GM12878 (cell line): ENCODE results near the gene ARHGAP45. TPM values are rescaled to one million over a fixed set of nuclear protein-coding genes. Genes with fewer than 3 reads are reported as not detected.
A peak's percentile ranks its signal among the peaks of the same experiment; 100 is the strongest.

ENCODE experiments used
- BHLHE40 ChIP-seq, 2 experiments: fragments of 450-650 bp in 1 of 2; IDR thresholded peaks; 2 replicates each; pipeline ENCODE4 v1.6.1; 2011 to 2017; ENCODE audit warnings: low read depth in 2 of 2, borderline replicate concordance in 1 of 2, improper control_type of control experiment in 1 of 2, low read length in 1 of 2, mild to moderate bottlenecking in 1 of 2
- CREB1 ChIP-seq: IDR thresholded peaks from 2 replicates; pipeline ENCODE4 v1.6.1; 2012; ENCODE audit warnings: low read depth, mild to moderate bottlenecking, inconsistent platforms
- CREM ChIP-seq: IDR thresholded peaks from 2 replicates; pipeline ENCODE4 v1.6.1; 2014; ENCODE audit warnings: antibody characterized with exemption, low read depth
- CUX1 ChIP-seq: IDR thresholded peaks from 2 replicates; pipeline ENCODE4 v1.6.1; 2012; ENCODE audit warnings: improper control_type of control experiment, low read depth, low read length; ENCODE audit not compliant: insufficient replicate concordance
- ELK1 ChIP-seq: IDR thresholded peaks from 2 replicates; pipeline ENCODE4 v1.6.1; 2012; ENCODE audit warnings: low read depth, low read length, improper control_type of control experiment
- NFYA ChIP-seq: IDR thresholded peaks from 2 replicates; pipeline ENCODE4 v1.6.1; 2011; ENCODE audit warnings: low read depth, mild to moderate bottlenecking, low read length, improper control_type of control experiment, borderline replicate concordance
- PAX5 ChIP-seq: IDR thresholded peaks from 2 replicates; pipeline ENCODE4 v1.6.1; 2011; ENCODE audit warnings: low read depth, low read length, borderline replicate concordance
- PBX3 ChIP-seq: IDR thresholded peaks from 2 replicates; pipeline ENCODE4 v1.6.1; 2011; ENCODE audit warnings: mild to moderate bottlenecking, low read depth, low read length, moderate library complexity; ENCODE audit not compliant: insufficient replicate concordance
- POLR2AphosphoS5 ChIP-seq: IDR thresholded peaks from 2 replicates; pipeline ENCODE4 v1.6.1; 2011; ENCODE audit warnings: mild to moderate bottlenecking, low read length, inconsistent platforms
- RCOR1 ChIP-seq: conservative IDR thresholded peaks from 2 replicates; pipeline ENCODE4 v1.6.1; 2012; ENCODE audit warnings: low read depth, low read length, improper control_type of control experiment
- REST ChIP-seq: IDR thresholded peaks from 2 replicates; pipeline ENCODE4 v1.6.1; 2012; ENCODE audit warnings: mild to moderate bottlenecking, low read depth, low read length
- SIX5 ChIP-seq: IDR thresholded peaks from 2 replicates; pipeline ENCODE4 v1.6.1; 2011; ENCODE audit warnings: mild to moderate bottlenecking, low read depth, low read length, moderate library complexity; ENCODE audit not compliant: severe bottlenecking
- SMARCA5 ChIP-seq: fragments of 450-650 bp; IDR thresholded peaks from 2 replicates; pipeline ENCODE4 v1.6.1; 2017; ENCODE audit warnings: mild to moderate bottlenecking
- SP1 ChIP-seq: IDR thresholded peaks from one replicate; pipeline ENCODE4 v1.6.1; 2011; ENCODE audit warnings: low read depth, low read length
- TBL1XR1 ChIP-seq: IDR thresholded peaks from 2 replicates; pipeline ENCODE4 v1.6.1; 2012; ENCODE audit warnings: low read depth, low read length, improper control_type of control experiment
- YY1 ChIP-seq: IDR thresholded peaks from 2 replicates; pipeline ENCODE4 v1.6.1; 2011; ENCODE audit warnings: low read depth, mild to moderate bottlenecking, low read length
- ZBED1 ChIP-seq: IDR thresholded peaks from 2 replicates; pipeline ENCODE4 v1.6.1; 2016; ENCODE audit warnings: borderline replicate concordance
- polyA plus RNA-seq, 11 experiments: library from polyadenylated mRNA; depleted of rRNA in 4 of 11; unstranded in 6 of 11; stranded (reverse) in 5 of 11; fragments of >200 nt; fragmentation: Nextera tagmentation in 4 of 11; fragmentation: Illumina TruSeq in 1 of 11; extraction: Ambion mirVana in 4 of 11; extraction: Trizol in 1 of 11; gene quantifications; 1 replicate in 1 of 11; 2 replicates in 10 of 11; pipeline versions ENCODE4 v1.2.1 to v1.2.3, GENCODE V29; 2011 to 2016; ENCODE audit warnings: inconsistent platforms in 2 of 11, missing spikeins in 2 of 11, low read depth in 1 of 11
- total RNA-seq, 4 experiments: library from RNA; depleted of rRNA in 3 of 4; stranded (reverse); fragments of >200 nt in 3 of 4; fragmentation: Illumina TruSeq in 1 of 4; extraction: Trizol in 1 of 4; gene quantifications; 2 replicates each; pipeline versions ENCODE4 v1.2.1 to v1.2.3, GENCODE V29; 2013 to 2021

ARHGAP45 gene
- total and polyA plus RNA-seq, 10 of the 15 experiments (the other 5 are each of a cell fraction or from before 2014, with no cell fraction given): 1.4 to 151 (median 59.9) TPM

DNA sequence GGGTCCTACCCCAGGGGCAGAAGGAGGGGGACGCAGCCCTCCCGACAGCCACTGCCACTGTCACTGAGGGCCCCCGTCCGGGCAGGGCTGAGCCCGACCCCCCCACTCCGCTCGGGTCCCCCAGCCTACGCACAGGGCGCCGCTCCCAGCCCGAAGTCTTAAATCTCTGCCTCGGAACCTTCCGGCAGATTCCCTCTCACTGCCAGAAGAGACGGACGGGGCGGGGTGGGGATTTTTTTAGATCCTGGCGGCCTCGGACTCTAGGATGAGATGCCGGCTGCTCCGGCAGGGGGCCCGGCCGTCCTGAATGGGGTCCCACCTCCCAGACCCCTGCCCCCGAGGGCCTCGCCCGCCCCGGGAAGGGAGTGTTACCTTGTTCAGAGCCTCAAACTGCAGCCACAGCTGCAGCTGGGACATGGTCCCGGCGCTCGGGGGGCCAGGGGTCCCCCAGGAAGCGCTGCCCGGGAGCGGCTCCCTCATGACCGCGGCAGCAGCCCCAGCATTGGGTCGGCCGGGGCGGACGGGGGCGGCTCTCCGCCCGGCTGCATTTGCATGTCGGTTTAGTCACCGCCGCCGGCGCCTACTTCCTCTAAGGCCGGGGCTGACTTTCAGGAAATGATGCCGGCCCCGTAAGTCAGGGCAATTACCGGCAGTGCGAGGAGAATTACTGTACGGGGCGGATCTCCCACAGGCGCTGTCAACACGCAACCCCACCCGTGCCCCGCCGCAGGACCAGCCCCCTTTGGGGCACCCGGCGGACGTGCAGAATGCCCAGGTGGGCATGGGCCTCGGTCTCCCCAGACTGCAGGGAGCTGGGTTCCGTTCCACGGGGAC lies 65.0 kb downstream of the ARHGAP45 start (continued):
- TF ChIP-seq CREM: peak; percentile 43; the same call in 1 of the 2 replicates
- TF ChIP-seq PAX5: no peak
- TF ChIP-seq BHLHE40 (IDR thresholded peaks at IDR 0.05; ENCODE audit: borderline replicate concordance in 1 of 2, low read depth in 2 of 2, low read length in 1 of 2): peak; percentile 49 to 65; a peak in 3 of 4 replicates
- TF ChIP-seq POLR2AphosphoS5: no peak
- peak; percentile 41; the same call in 1 of the 2 replicates for TF ChIP-seq ELK1
- no peak for TF ChIP-seq REST
- no peak for TF ChIP-seq NFYA
- TF ChIP-seq ZBED1: no peak
- no peak for TF ChIP-seq PBX3
- TF ChIP-seq TBL1XR1: peak; percentile 49; the same call in 1 of the 2 replicates
- peak; percentile 73 for TF ChIP-seq CREB1
- no peak for TF ChIP-seq SP1
- TF ChIP-seq YY1: peak; percentile 67; the same call in 1 of the 2 replicates
- 0 out of 2 replicates have a peak, but pooled peaks have one; percentile 18 for TF ChIP-seq SMARCA5
- no peak for TF ChIP-seq RCOR1
- no peak for TF ChIP-seq SIX5
- no peak for TF ChIP-seq CUX1
